Head of caudate nucleus (tissue), 42 donors: ENCODE results near the gene DCAF6.

Experiments
- DNase-seq, 42 donors: peaks; one replicate each; pipeline versions ENCODE4 v3.0.0 to v3.0.0-alpha.2; 2020 to 2021; ENCODE audit warnings: mixed read lengths in 7 of 42
- intact Hi-C: fragments of 100-400 bp; cut with DNase I; formaldehyde crosslinking; loops from one replicate; pipeline ENCODE4 v1.15.0; 2022

Gene DCAF6

GRCh38 chr1:168116327-168116799 is 179.9 kb downstream of the DCAF6 start:
- no peak for DNase-seq
- intact Hi-C loops, result no loop called here

- DNase-seq, result no peak
- intact Hi-C loops, result no loop called here
These were observed 183.3 kb downstream of the DCAF6 start for GRCh38 chr1:168119750-168120149.

DNA sequence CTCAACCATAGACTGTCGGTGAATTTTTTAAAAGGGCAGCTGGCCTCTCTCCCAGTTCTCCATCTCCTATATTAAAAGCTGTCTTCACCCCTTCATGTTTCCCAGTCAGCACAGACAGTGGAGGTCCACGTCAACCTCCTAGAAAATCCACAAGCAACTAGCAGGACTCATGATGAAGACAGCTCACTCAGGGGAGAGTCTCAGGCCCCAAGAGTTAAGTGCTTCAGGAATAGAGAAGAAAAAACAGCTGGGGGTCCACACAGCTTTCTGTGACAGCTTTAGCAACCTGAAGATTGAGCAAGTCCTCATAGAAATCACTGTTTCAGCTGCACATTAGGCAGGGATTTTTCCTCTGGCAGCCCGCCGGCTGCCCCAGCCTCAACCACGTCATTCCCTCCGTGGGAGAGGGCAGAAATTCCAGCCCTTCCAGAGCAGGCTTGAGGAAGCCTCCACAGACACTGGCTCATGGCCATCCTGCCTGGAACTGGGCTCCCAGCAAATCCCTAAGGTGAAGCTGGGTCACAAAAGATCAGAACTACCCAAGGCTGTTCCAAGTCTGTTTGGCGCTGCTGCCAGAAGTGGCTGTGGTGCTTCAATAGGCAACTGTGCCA is 185.0 kb downstream of the DCAF6 start:
- intact Hi-C loops, result no loop called here
- DNase-seq, result peak in 8 of 42 donors; percentile 8 to 54 (median 15)

- intact Hi-C loops, result no loop called here
- DNase-seq, result no peak
These were observed 188.6 kb downstream of the DCAF6 start for GRCh38 chr1:168125051-168125450.
